Endothelial cell of umbilical vein (primary cell): ENCODE measurements around the gene PRDM7. TPM values are rescaled to one million over a fixed set of nuclear protein-coding genes. Genes with fewer than 3 reads are reported as not detected.
"Not testable (repeated sequence)": the region's sequence is repeated elsewhere in the genome, so short reads cannot be mapped to it uniquely, and the experiment has no call there.

Experiments
- BruUV-seq: library from RNA; stranded (reverse); fragments of 400-500 nt; replicated peaks from 2 replicates; lab custom pipeline; 2021; lab: Mats Ljungman, UMichigan
- CTCF ChIA-PET: fragments of 300-600, 350-600 bp; sonication (Branson Sonifier 250); formaldehyde crosslinking; loops from one replicate; lab custom pipeline; 2021; ENCODE audit warnings: antibody characterized with exemption, inconsistent platforms; lab: Charles Lee
- POLR2A ChIA-PET: fragments of 300-600, 350-600 bp; sonication (Branson Sonifier 250); formaldehyde crosslinking; loops from one replicate; lab custom pipeline; 2021; ENCODE audit warnings: antibody characterized with exemption, inconsistent platforms; lab: Charles Lee
- DNase-seq: peaks from one replicate; pipeline ENCODE4 v3.0.0-alpha.2; 2011; ENCODE audit warnings: low read depth, low spot score
- FAIRE-seq: peaks from 2 replicates; lab custom pipeline; 2011; peaks lifted over from hg19 to GRCh38; lab: Jason Lieb, UNC
- H2AFZ ChIP-seq: 2 replicates; pipeline ENCODE4 v1.6.0; 2012; ENCODE audit warnings: low read depth, low read length, control low read depth, inconsistent platforms
- H3K27ac ChIP-seq: 2 replicates; pipeline ENCODE4 v1.5.1; 2011; ENCODE audit warnings: low read depth, mild to moderate bottlenecking, control low read depth, low read length, moderate library complexity; ENCODE audit not compliant: insufficient read depth
- H3K27me3 ChIP-seq, 2 experiments: 2 replicates each; pipeline versions ENCODE4 v1.6.0 to v1.6.1; 2011; ENCODE audit warnings: low read length in 2 of 2, mixed read lengths in 1 of 2; ENCODE audit not compliant: control insufficient read depth in 2 of 2, insufficient read depth in 2 of 2
- H3K36me3 ChIP-seq, 2 experiments: 2 replicates in 1 of 2; 3 replicates in 1 of 2; pipeline ENCODE4 v1.5.1; 2011; ENCODE audit warnings: low read length in 2 of 2, mild to moderate bottlenecking in 1 of 2, moderate library complexity in 1 of 2; ENCODE audit not compliant: control insufficient read depth in 2 of 2, insufficient read depth in 2 of 2; ENCODE audit errors: extremely low read depth in 1 of 2
- H3K4me1 ChIP-seq: 3 replicates; pipeline ENCODE4 v1.5.1; 2011; ENCODE audit warnings: mild to moderate bottlenecking, low read length; ENCODE audit not compliant: control insufficient read depth, insufficient read depth; ENCODE audit errors: extremely low read depth
- H3K4me2 ChIP-seq: 2 replicates; pipeline ENCODE4 v1.6.1; 2011; ENCODE audit warnings: low read length, control low read depth, mixed read lengths; ENCODE audit not compliant: insufficient read depth
- H3K4me3 ChIP-seq, 3 experiments: fragments of 200-600 bp in 1 of 3; sonication (generic), shearing (Covaris generic) in 1 of 3; replicated peaks in 1 of 3; 2 replicates each; pipeline ENCODE4 v1.5.1; 2011 to 2016; ENCODE audit warnings: control low read depth in 3 of 3, low read length in 3 of 3, mild to moderate bottlenecking in 2 of 3, inconsistent platforms in 1 of 3, low read depth in 1 of 3, moderate library complexity in 1 of 3; ENCODE audit not compliant: insufficient read depth in 1 of 3
- H3K79me2 ChIP-seq: 2 replicates; pipeline ENCODE4 v1.6.0; 2012; ENCODE audit warnings: low read length, inconsistent platforms; ENCODE audit not compliant: control insufficient read depth, insufficient read depth
- H3K9ac ChIP-seq: replicated peaks from 2 replicates; pipeline ENCODE3; 2011; ENCODE audit warnings: low read length, control low read depth; ENCODE audit not compliant: insufficient read depth; ENCODE audit errors: extremely low read depth
- H3K9me1 ChIP-seq: replicated peaks from 3 replicates; pipeline ENCODE4 v1.6.0; 2011; ENCODE audit warnings: mild to moderate bottlenecking, low read length; ENCODE audit not compliant: control insufficient read depth, insufficient read depth; ENCODE audit errors: extremely low read depth
- H3K9me3 ChIP-seq: replicated peaks from 2 replicates; pipeline ENCODE4 v1.5.1; 2012; ENCODE audit warnings: low read length, inconsistent platforms; ENCODE audit not compliant: control insufficient read depth, insufficient read depth
- H4K20me1 ChIP-seq: replicated peaks from 2 replicates; pipeline ENCODE3; 2011; ENCODE audit warnings: mild to moderate bottlenecking, low read length; ENCODE audit not compliant: control insufficient read depth, insufficient read depth; ENCODE audit errors: extremely low read depth
- EZH2 ChIP-seq: IDR thresholded peaks from 2 replicates; pipeline ENCODE4 v1.6.1; 2012; ENCODE audit warnings: borderline replicate concordance, low read depth, mild to moderate bottlenecking, moderate library complexity, low read length, inconsistent platforms; ENCODE audit not compliant: severe bottlenecking
- POLR2AphosphoS5 ChIP-seq: IDR thresholded peaks from 2 replicates; pipeline ENCODE4 v1.6.1; 2012; ENCODE audit warnings: low read depth, mild to moderate bottlenecking, control low read depth, low read length, moderate library complexity; ENCODE audit not compliant: insufficient read depth
- dilution Hi-C: fragments of 300-500 bp; cut with MboI; formaldehyde crosslinking; loops from one replicate; pipeline ENCODE4 v1.15.0; 2019; ENCODE audit warnings: low sequenced_read_pairs; ENCODE audit not compliant: extremely low pct_ligation_motif_present
- intact Hi-C: fragments of 100-400 bp; cut with micrococcal nuclease; formaldehyde crosslinking; loops from one replicate; pipeline ENCODE4 v1.10.0; 2022
- polyA plus RNA-seq, 4 experiments: library from polyadenylated mRNA; depleted of rRNA in 3 of 4; stranded (reverse) in 3 of 4; unstranded in 1 of 4; fragments of >200 nt; gene quantifications; 2 replicates each; pipeline versions ENCODE4 v1.2.1 to v1.2.3, GENCODE V29; 2011 to 2012; ENCODE audit warnings: missing spikeins in 1 of 4
- total RNA-seq: library from RNA; stranded (reverse); gene quantifications from 2 replicates; pipeline ENCODE4 v1.2.3, GENCODE V29; 2021

PRDM7 gene
- total and polyA plus RNA-seq, 2 donors (not counting 3 experiments of a cell fraction or from before 2014, with no cell fraction given): not detected

DNA sequence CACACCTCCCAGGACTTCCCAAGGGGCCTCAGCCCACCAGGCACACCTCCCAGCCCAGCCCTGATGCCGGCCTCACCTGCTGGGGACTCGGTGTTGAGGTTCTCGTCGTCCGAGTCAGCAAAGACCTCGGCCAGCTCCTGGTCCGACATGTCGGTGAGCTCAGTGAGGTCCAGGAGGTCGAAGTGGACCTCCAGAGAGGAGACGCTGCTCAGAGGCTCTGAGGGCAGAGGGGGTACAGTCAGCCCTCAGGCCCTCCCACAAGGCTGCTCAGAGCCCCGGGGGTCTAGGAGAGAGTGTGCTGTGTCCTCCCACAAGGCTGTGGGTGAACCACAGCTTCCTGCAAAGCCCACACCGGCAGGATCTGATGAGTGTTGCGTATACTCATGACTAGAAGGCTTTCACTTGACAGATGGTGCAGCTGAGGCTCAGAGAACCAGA is 68.4 kb downstream of the PRDM7 start:
- H3K9me3 ChIP-seq: no peaks in the 10 kb centered on the region
- H3K4me3 ChIP-seq: no peak overlapping the region
- no peak overlapping the region for H2AFZ ChIP-seq
- no peaks in the 10 kb centered on the region for H3K4me1 ChIP-seq
- POLR2A ChIA-PET: no interaction called here
- H3K36me3 ChIP-seq: no peaks in the 10 kb centered on the region
- DNase-seq (no peak), FAIRE-seq (no peak)
- no peaks in the 10 kb centered on the region for H3K27me3 ChIP-seq
- intact Hi-C loops: no loop called here
- no peaks in the 10 kb centered on the region for H3K79me2 ChIP-seq
- no TSS peak for BruUV-seq
- dilution Hi-C loops: no loop called here
- H3K4me2 ChIP-seq: no peak overlapping the region
- CTCF ChIA-PET: no interaction called here
- no peaks in the 10 kb centered on the region for H3K9me1 ChIP-seq
- no peak overlapping the region for H3K9ac ChIP-seq
- TF ChIP-seq POLR2AphosphoS5 (no peak), EZH2 (no peak)
- no peak overlapping the region for H3K27ac ChIP-seq
- H4K20me1 ChIP-seq: no peaks in the 10 kb centered on the region

DNA sequence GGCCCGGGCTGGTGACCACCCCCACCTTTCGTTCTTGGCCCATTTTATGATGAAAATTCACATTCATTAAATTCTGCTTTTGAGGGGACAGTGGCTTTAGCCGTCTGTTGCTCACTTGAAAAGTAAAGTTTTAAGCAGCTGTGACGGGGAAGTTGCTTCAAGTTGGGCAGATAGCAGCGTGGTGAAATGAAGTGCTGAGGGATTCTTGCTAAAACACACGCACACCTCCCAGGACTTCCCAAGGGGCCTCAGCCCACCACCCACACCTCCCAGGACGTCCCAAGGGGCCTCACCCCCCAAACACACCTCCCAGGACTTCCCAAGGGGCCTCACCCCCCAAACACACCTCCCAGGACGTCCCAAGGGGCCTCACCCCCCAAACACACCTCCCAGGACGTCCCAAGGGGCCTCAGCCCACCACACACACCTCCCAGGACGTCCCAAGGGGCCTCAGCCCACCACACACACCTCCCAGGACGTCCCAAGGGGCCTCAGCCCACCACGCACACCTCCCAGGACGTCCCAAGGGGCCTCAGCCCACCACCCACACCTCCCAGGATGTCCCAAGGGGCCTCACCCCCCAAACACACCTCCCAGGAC is 69.4 kb downstream of the PRDM7 start:
- CTCF ChIA-PET, H2AFZ ChIP-seq, H3K27me3 ChIP-seq, H3K4me3 ChIP-seq, H4K20me1 ChIP-seq, FAIRE-seq, H3K79me2 ChIP-seq, H3K27ac ChIP-seq, H3K9me1 ChIP-seq, DNase-seq, H3K9ac ChIP-seq, H3K4me1 ChIP-seq, BruUV-seq, H3K9me3 ChIP-seq, H3K4me2 ChIP-seq, POLR2A ChIA-PET, dilution Hi-C loops, H3K36me3 ChIP-seq, intact Hi-C loops: not testable (repeated sequence)
